ENCODE results near the gene ITPR2.
"Not testable (repeated sequence)": the region's sequence is repeated elsewhere in the genome, so short reads cannot be mapped to it uniquely, and the experiment has no call there.

Gene ITPR2

DNA sequence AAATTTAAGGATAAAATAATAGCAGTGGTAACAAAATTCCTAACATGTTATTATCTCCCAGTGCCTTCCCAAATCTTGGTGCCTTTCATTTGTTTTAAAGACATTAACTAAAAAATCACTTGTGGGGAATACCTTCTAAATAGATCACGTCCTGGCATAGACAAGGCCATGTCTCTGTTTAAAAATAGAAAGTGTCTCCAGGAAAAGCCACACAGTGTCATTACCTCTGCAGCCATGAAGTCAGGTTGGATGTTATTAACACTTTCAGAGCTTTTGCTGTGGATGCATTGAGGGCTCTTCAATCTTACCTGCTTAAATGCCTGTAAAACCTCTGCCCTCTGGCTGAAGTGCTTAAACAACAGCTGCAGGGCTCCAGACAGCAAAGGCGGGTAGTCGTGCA lies 211.1 kb downstream of the ITPR2 start:
- no peak overlapping the region for H3K4me3 ChIP-seq
- H3K27ac ChIP-seq: no peak overlapping the region

GRCh38 chr12:26620907-26621306 lies 212.1 kb downstream of the ITPR2 start:
- Histone ChIP-seq H3K4me3 (no peak overlapping the region), H3K27ac (no peak overlapping the region)

- H3K4me3 ChIP-seq: no peak overlapping the region
- H3K27ac ChIP-seq: no peak overlapping the region
Observed at GRCh38 chr12:26617513-26617912, 215.5 kb downstream of the ITPR2 start.

GRCh38 chr12:26614011-26614616 lies 218.9 kb downstream of the ITPR2 start:
- H3K4me3 ChIP-seq: no peak overlapping the region
- H3K27ac ChIP-seq: no peak overlapping the region

- H3K27ac ChIP-seq: no peak overlapping the region
- H3K4me3 ChIP-seq: no peak overlapping the region
Observed at GRCh38 chr12:26612203-26612602, 220.8 kb downstream of the ITPR2 start.

- no peak overlapping the region for H3K27ac ChIP-seq
- no peak overlapping the region for H3K4me3 ChIP-seq
Observed at GRCh38 chr12:26611598-26611997, 221.4 kb downstream of the ITPR2 start.

- H3K4me3 ChIP-seq: no peak overlapping the region
- no peak overlapping the region for H3K27ac ChIP-seq
Observed at GRCh38 chr12:26610774-26611173, 222.2 kb downstream of the ITPR2 start.

GRCh38 chr12:26609986-26610385 lies 223.0 kb downstream of the ITPR2 start:
- H3K4me3 ChIP-seq: no peak overlapping the region
- H3K27ac ChIP-seq: no peak overlapping the region

GRCh38 chr12:26608706-26609105 lies 224.3 kb downstream of the ITPR2 start:
- H3K27ac ChIP-seq: no peak overlapping the region
- H3K4me3 ChIP-seq: no peak overlapping the region

GRCh38 chr12:26608273-26608672 lies 224.7 kb downstream of the ITPR2 start:
- H3K27ac ChIP-seq: no peak overlapping the region
- no peak overlapping the region for H3K4me3 ChIP-seq

DNA sequence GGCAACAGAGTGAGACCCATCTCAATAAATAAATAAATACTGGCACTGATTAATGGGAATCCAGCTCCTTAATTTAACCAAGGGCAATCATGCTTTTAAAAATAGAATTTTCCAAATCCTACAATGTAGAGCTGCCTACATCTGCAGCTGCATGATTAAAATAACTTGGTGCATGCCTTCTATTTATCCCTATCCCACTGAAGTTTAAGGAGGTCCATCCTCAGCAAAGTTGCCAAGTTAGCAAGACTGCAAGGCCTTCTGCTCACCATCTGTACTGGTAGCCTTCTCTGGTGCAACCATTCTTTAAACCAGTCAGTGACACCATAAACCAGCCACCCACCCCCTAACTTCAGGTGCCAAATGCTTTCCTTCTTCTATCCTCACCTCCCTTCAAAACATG lies 226.1 kb downstream of the ITPR2 start:
- Histone ChIP-seq H3K4me3 (no peak overlapping the region), H3K27ac (no peak overlapping the region)

GRCh38 chr12:26604813-26605212 lies 228.2 kb downstream of the ITPR2 start:
- not testable (repeated sequence) for H3K4me3 ChIP-seq, H3K27ac ChIP-seq

DNA sequence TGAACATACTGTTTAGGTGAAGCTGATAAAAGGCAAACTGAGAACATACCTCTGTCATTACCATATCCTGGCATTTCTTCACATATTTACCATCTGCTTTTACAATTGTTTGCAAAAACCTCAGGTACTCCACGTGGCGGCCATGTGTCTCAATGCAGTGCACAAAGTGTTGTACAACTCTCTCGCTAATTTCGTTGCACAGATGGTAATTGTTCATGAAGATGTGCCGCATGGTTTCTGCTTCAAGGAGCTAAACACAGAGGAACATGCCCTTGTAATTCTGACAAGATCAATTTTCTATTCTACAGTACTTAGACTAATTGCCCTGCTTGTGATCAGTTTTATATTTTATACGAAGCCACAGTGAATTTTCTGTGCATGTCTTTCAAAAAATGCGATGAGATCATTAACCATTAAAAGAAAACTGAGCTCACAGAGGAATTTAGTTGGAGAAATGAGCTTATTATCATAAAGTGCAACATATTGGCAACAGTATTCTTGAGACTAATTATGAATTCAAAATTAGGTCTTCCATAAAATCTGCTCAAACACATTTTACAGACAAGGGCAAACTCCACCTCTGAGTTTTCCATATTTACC lies 233.8 kb downstream of the ITPR2 start:
- Histone ChIP-seq H3K27ac (no peak overlapping the region), H3K4me3 (no peak overlapping the region)

DNA sequence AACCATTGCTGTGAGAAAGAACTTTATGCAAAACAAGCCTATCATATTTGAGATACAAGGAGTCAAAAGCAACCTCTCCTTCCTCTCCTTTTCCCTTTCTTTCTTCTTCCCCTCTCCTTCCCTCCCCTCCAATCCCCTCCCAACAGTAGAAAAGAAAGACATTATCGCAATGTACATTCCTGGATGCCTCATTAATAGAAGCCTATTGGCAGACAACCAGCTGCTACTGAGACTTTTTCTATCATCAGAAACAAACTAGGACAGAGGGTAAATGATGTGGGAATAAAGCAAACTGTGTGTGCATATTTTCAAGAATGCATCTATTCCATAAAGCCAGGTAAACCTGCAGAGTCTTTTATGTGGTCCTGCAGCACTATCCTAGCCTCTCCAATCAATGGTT lies 237.2 kb downstream of the ITPR2 start:
- no peak overlapping the region for H3K4me3 ChIP-seq
- H3K27ac ChIP-seq: no peak overlapping the region

GRCh38 chr12:26580619-26581018 lies 252.4 kb downstream of the ITPR2 start:
- Histone ChIP-seq H3K27ac (no peak overlapping the region), H3K4me3 (no peak overlapping the region)

DNA sequence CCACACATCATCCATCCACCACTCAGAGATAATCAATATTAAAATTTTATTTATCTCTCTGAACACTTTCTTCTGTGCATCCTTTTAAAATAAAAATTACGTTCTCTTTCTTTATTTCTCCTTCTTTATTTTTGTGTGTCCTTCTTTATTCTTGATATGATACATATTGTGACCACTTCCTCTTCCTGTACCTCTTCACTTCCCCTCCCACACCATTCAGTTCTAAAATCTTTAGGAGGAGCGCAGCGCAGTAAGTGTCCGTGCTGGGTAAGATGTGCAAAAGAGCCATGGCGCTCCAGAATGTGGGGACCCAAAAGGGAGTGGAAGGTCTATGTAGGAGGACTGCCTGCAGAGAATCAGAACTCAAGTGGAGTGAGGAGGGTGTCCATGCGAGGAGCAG lies 256.7 kb downstream of the ITPR2 start:
- no peak overlapping the region for H3K27ac ChIP-seq
- no peak overlapping the region for H3K4me3 ChIP-seq

GRCh38 chr12:26573225-26573909 lies 259.6 kb downstream of the ITPR2 start:
- no peak overlapping the region for H3K4me3 ChIP-seq

GRCh38 chr12:26572137-26572536 lies 260.9 kb downstream of the ITPR2 start:
- H3K27ac ChIP-seq: no peak overlapping the region
- no peak overlapping the region for H3K4me3 ChIP-seq

More at GRCh38 chr12:26573225-26573909, 259.6 kb downstream of the ITPR2 start:
- no peak overlapping the region for H3K27ac ChIP-seq

DNA sequence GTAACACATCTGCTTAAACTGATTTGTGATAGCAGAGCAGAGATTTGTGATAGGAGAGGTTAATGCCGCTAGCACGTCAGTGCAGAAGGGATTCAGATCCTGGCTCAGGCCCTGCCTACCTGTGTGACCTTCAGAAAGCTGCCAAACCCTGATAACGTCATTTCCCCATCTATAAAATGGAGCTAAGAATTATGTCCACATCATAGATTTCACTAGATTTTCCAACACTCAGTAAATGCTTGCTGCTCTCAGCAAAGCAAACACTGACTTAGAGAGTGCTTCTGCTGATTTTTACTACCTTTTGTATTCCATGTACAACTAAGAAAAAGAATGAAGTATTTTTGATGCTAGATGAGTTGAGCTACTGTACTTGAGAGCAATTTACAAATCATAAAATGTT lies 261.4 kb downstream of the ITPR2 start:
- H3K27ac ChIP-seq: no peak overlapping the region
- no peak overlapping the region for H3K4me3 ChIP-seq

DNA sequence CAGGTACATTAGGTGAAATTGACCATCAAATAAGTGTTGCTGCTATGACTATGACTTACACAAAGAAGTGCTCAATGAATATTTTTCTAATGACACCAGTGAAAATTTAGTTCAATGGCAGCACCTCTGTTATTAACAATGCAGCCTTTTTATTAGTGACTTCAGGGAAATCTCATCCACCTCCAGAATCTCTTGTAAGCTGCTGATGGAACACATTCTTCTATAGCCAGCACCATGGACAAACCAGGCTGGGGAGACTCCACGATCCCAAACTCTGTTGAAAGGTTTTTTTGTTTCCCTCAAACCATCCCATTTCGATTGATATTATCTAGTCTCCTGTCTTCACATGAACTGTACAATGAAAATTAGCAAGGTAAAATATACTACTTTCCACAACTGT lies 265.9 kb downstream of the ITPR2 start:
- Histone ChIP-seq H3K27ac (peak overlapping the region in 2 of 21 experiments; percentile 16 to 29), H3K4me3 (no peak overlapping the region)

- Histone ChIP-seq H3K4me3 (no peak overlapping the region), H3K27ac (peak overlapping the region in 2 of 21 experiments; percentile 16 to 29)
Observed at GRCh38 chr12:26566675-26567074, 266.3 kb downstream of the ITPR2 start.
